Measurements from ENCODE around the gene MAGI2.

Gene MAGI2

DNA sequence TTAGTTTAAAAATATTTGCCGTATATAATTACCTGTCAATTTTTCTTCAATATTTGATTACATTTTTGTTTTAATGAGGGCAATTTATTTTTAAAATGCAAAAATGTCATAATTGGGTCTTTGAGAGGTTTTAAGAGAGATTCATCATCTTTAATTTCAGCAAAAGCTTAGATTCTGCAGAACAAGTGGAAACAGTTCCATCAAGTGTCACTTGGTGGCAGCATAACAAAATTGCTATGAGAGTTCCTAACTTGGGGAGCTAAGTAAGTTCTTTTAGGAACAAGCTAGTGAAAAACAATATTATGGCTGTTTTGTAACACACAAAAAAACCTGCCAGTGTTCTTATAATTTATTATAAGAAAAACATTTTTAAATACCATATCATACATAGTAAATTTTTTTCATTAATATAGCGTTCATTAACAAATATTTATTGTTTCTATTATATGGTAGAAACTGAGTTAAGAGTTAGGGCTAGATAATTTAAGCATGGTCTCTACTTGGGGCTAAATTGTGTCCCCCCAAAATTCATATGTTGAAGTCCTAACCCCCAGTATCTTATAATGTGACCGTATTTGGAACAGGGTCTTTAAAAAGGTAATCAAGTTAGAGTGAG, 155.2 kb downstream of the MAGI2 start:
- no peak for DNase-seq

GRCh38 chr7:79296553-79297320, 156.7 kb downstream of the MAGI2 start:
- DNase-seq: no peak

DNA sequence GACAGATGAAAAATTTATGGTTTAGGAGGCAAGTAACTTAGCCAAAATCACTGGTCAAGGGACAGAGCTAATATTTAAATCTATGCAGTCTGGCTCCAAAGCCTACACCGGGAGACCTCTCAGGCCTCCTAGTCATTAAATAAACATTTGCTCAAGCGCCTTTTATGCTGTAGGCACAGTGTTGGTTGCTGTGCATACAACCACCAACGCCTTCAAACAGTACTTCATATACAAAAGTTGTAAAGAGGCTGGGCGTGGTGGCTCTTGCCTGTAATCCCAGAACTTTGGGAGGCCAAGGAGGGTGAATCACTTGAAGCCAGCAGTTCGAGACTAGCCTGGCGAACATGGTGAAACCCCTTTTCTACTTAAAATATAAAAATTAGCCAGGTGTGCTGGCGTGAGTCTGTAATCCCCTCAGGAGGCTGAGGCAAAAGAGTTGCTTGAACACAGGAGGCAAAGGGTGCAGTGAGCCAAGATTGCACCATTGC, 159.8 kb downstream of the MAGI2 start:
- DNase-seq: no peak

- DNase-seq: no peak
These were observed 160.6 kb downstream of the MAGI2 start for GRCh38 chr7:79292834-79293233.

- no peak for DNase-seq
These were observed 162.0 kb downstream of the MAGI2 start for GRCh38 chr7:79291498-79291865.

GRCh38 chr7:79290841-79291497, 162.5 kb downstream of the MAGI2 start:
- DNase-seq: no peak

DNA sequence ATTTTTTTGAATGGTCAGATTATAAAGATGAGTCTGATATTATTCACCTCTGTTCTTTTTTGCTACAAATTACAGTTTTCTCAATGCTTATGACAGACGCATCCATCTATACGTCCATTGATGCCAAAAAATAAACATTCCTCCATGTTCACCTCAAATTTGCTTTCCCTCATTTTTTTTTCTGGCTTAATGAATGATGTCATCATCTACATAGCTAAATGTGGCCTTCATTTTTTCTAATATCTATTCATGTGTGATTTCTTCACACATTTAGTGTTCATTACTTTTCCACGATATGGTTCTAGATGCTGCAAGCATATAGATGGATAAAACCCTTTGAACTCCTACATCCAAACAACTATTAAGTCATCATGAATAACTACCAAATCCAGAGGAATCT, 163.1 kb downstream of the MAGI2 start:
- DNase-seq: no peak

DNA sequence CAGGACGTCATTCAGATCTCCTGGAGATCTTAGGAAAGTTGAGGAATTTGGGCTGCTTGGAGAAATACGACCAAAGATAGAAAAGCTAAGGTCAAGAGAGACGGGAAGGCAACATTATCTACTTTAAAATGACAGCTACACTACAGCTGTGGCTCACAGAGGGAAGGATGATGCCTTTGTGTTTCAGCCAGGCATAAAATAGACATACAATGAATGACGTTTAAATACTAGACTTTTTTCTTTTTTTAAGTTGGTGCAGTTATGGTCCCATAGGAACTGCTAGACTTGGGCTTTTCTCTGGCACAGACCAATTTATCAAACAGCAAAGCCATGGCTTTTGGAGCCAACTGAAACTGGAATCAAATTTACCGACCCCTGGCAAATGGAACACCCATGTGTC, 164.8 kb downstream of the MAGI2 start:
- no peak for DNase-seq

- DNase-seq: no peak
These were observed 165.5 kb downstream of the MAGI2 start for GRCh38 chr7:79287981-79288380.

- no peak for DNase-seq
These were observed 167.3 kb downstream of the MAGI2 start for GRCh38 chr7:79286181-79286580.

DNA sequence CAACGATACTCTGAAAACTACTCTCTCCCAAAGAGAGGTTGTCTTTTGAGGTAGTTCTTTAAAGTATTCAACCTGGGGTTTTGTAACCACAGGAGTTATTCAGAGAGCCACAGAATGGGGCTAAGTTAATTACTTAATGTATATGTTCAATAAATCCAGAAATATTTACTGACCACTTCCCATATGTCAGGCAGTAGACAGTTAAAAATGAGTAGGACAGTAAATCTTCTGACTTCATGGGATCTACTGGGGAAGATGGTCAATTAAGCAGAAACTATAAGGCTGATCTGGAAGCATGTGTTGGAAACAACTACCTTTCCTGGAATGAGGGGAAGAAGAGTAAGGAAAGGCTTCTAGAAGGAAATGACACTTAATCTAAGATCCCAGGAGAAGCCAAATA, 167.7 kb downstream of the MAGI2 start:
- DNase-seq: no peak

DNA sequence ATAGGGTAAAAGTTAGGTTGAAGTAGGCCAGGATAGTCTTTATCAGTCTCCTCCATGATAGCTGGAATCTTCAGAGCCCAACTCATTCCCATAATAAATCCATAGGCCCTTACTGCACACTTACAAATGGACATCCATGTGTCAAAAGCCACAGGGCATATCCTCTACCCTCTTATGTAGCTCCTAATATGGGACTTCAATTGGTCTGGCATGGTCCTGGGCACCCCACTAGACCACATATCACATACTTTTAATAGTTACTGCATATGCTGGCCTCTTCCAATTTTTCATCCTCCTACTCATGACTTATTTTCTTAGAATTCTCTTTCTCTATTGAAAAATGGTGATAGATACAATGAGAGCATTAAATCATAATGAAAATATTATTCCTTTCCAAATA, 169.3 kb downstream of the MAGI2 start:
- no peak for DNase-seq

DNA sequence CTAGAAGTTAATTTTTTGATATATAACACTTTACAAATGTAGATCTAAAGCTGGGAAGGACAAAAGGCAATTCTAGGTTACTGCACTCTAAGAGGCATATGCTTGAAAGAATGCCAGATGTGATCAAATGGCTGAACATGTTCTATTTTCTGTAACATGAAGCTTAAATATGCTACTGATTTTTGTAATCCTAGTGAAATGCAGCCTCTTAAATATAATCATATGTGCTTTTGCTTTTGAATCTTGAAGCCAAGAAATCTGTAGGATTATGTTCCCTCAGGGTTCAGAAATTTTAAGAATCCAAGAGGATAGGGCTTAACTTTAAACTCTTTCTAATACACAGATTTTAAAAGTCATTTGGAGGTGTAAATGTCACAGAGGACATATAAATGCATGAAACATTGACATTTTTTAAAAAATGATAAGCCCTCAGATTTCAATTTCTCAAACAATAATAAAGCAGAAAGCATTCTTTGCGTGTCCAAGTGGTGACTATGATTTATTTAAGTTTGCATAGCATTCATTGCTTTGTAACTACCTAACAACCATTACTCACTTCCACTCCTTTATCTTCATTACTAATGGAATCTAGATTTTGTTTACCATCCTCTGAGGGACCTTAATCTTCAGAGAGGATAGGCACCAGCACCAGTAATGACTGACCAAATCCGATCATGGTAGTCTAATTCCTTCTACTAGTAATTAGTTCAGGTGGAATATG, 170.4 kb downstream of the MAGI2 start:
- DNase-seq: no peak

DNA sequence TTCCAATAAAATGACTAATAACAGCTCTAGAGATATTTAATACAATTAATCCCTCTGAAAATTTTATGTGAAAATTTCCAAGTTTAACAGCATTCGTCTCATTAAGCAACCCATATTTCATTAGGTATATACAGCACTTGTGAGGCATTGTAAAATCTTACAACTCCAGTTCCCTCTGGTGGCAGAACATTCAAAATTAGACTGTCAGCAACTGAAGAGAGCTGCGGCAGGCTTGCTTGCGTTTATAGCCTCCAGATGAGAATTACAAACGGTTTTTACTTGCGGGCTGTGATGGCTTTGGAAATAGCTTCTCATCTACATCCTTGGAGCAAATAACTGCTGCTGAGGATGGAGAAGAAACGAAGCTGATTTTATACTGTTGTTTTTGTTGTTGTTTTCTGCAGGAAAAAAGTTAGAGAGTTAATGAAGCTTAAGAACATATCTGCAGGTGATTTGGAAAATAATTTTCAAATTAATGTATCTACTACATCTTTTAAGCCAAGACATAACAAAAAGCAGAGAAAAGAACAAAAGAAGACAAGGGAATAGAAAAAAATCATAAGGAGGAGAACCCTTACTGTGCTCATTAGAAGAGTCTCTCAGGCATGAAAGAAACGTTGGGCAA, 171.3 kb downstream of the MAGI2 start:
- no peak for DNase-seq

GRCh38 chr7:79281426-79281825, 172.0 kb downstream of the MAGI2 start:
- no peak for DNase-seq

DNA sequence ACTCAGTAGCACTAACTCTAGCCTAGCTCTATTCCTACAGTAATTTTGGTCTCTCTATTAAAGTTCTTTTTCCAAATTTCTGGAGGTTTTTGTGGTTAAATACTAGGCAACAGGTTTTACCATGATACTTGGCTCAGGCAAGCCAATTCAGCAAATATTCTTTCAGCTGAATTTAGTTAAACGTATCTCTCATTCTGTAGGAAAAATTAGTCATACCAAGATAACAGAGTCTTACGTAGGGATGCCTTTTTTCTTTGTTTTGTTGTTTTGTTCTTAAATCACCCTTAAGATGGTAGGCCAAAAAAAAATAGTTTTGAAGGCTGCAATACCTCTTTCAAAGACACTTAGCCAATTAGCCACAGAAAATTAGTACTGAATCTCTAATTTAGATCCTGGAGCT, 180.5 kb downstream of the MAGI2 start:
- no peak for DNase-seq

DNA sequence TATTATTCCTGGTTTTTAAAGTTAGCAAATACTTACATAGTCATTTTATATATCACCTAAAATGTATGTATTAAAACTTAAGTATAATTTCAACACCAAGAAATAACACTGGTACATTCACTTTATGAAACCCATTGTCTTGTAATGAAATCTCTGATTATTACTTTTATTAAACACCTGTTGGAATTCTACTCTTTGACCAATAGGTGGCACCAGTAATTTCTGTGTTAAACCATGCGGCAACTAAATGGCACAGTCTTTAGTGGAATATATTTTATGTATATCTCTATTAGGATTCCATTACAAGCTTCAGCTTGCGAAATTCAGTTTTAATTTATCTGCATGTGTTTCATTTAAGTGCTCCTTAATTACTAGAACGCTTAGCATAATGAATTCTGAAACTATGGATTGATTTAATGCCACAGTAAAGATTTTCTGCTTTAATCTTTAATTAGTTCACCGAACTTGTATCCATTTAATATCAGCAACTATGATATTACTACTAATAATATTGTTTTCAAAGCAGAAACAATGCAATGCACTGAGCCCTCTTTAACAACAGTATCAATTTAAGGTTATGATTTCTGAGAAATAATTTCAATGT, 181.3 kb downstream of the MAGI2 start:
- DNase-seq: no peak

DNA sequence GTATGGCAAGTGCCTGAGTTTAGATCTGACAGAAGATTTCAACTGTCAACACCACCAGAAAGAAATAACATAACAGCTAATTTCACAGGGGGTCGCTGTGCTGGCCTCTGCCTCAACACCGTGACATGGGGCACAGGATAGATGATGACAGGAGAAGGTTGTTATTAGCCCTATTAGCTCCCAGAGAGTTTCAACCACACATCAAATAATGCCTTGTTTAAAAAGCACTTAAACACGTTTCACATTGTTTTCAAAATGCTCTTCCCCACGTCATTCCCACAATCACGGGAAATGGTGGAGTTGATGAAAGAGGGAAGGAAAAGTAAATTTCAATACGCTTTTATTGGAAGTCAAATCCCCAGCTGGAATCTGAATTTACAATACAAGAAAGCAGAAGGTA, 184.7 kb downstream of the MAGI2 start:
- no peak for DNase-seq

DNA sequence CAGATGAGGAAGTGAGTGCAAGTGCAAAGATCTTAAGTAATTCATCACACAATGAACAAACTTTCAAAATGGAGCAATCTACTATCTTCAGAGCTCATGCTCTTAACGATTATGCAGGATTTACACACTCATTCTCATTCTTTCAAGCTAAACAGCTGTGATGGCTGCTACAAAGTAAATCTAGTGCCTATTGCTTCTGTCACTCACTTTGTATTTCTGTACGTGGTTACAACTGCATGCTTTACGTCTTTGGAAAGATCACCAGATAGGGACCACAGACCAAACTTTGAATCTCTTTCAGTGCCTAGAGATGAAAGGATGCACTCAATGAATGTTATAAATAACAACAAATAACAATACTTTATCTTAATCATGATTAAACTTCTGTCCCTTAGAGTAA, 194.6 kb downstream of the MAGI2 start:
- no peak for DNase-seq

DNA sequence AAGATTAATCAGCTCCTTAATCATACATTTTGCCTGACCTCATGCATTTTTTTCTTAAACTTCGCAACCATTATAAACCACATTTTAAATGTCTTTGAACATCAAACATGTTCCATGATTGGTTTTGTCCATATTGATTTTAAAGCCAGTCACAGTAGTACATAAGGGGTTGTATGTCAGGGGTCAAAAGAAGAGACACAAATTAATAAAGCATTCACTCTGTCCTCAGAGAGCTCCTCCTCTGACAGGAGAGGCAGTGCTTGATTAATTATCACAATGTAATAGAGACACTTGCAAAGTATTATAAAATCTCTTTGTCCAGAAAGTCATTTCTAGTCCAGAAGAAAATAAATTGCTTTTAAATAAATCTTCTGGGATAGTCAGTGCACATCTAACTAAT, 195.5 kb downstream of the MAGI2 start:
- no peak for DNase-seq

GRCh38 chr7:79245623-79246249, 207.7 kb downstream of the MAGI2 start:
- no peak for DNase-seq

GRCh38 chr7:79244482-79244881, 209.0 kb downstream of the MAGI2 start:
- DNase-seq: no peak

Data from activated T-cell treated with anti-CD3 and anti-CD28 coated beads, Interleukin-2, amount 50 U/mL, for 1 hour (primary cell).